Osteoblast (primary cell): ENCODE results near the gene SPDYE3. TPM values are rescaled to one million over a fixed set of nuclear protein-coding genes. Genes with fewer than 3 reads are reported as not detected.
"Not testable (repeated sequence)": the region's sequence is repeated elsewhere in the genome, so short reads cannot be mapped to it uniquely, and the experiment has no call there.

Experiments used
- DNase-seq: peaks from one replicate; pipeline ENCODE4 v3.0.0; 2011; ENCODE audit warnings: low spot score, mixed read lengths; ENCODE audit not compliant: insufficient read length; ENCODE audit errors: missing footprints
- H2AFZ ChIP-seq: 2 replicates; pipeline ENCODE4 v1.6.0; 2011; ENCODE audit warnings: mild to moderate bottlenecking, low read length
- H3K27ac ChIP-seq: 2 replicates; pipeline ENCODE4 v1.5.1; 2011; ENCODE audit warnings: mild to moderate bottlenecking, low read depth, low read length, moderate library complexity
- H3K27me3 ChIP-seq: 2 replicates; pipeline ENCODE4 v1.6.0; 2012; ENCODE audit warnings: mild to moderate bottlenecking, control low read depth, inconsistent platforms, low read length, moderate library complexity; ENCODE audit not compliant: insufficient read depth
- H3K36me3 ChIP-seq: 2 replicates; pipeline ENCODE4 v1.5.1; 2011; ENCODE audit warnings: mild to moderate bottlenecking, low read length, control low read depth, moderate library complexity; ENCODE audit not compliant: insufficient read depth
- H3K4me1 ChIP-seq: 2 replicates; pipeline ENCODE4 v1.5.1; 2011; ENCODE audit warnings: mild to moderate bottlenecking, low read length, control low read depth, moderate library complexity; ENCODE audit not compliant: insufficient read depth
- H3K4me2 ChIP-seq: 2 replicates; pipeline ENCODE4 v1.6.0; 2011; ENCODE audit warnings: mild to moderate bottlenecking, low read length; ENCODE audit not compliant: insufficient read depth
- H3K4me3 ChIP-seq: fragments of 200-600 bp; sonication (generic); 3 replicates; pipeline ENCODE4 v1.5.1; 2012; ENCODE audit warnings: mild to moderate bottlenecking, low read length, inconsistent platforms; ENCODE audit not compliant: insufficient read depth
- H3K79me2 ChIP-seq: 2 replicates; pipeline ENCODE4 v1.6.0; 2012; ENCODE audit warnings: mild to moderate bottlenecking, low read length, control low read depth, inconsistent platforms; ENCODE audit not compliant: insufficient read depth
- H3K9me3 ChIP-seq: 2 replicates; pipeline ENCODE4 v1.5.1; 2011; ENCODE audit warnings: low read depth, low read length, control low read depth
- H4K20me1 ChIP-seq: 2 replicates; pipeline ENCODE4 v1.6.0; 2012; ENCODE audit warnings: mild to moderate bottlenecking, low read length, control low read depth; ENCODE audit not compliant: insufficient read depth
- CTCF ChIP-seq: IDR thresholded peaks from 2 replicates; pipeline ENCODE4 v1.5.1; 2011; ENCODE audit warnings: mild to moderate bottlenecking, low read depth, low read length, moderate library complexity; ENCODE audit errors: extremely low read depth
- total RNA-seq: library from RNA; depleted of rRNA; stranded (reverse); fragments of >200 nt; gene quantifications from 2 replicates; pipeline ENCODE4 v1.2.3, GENCODE V29; 2012

The SPDYE3 gene
- total RNA-seq, 1 donor, result under 0.01 TPM

GRCh38 chr7:100325671-100326070 is 18.2 kb downstream of the SPDYE3 start:
- H3K9me3 ChIP-seq, H3K4me1 ChIP-seq, H3K36me3 ChIP-seq, DNase-seq, H3K79me2 ChIP-seq, H3K4me3 ChIP-seq, H3K27me3 ChIP-seq, H2AFZ ChIP-seq, H3K4me2 ChIP-seq, H3K27ac ChIP-seq, H4K20me1 ChIP-seq: not testable (repeated sequence)

GRCh38 chr7:100326914-100327313 is 19.4 kb downstream of the SPDYE3 start:
- H2AFZ ChIP-seq, H3K4me1 ChIP-seq, H3K27ac ChIP-seq, H3K4me2 ChIP-seq, H3K27me3 ChIP-seq, H3K4me3 ChIP-seq, H3K36me3 ChIP-seq, DNase-seq, H3K9me3 ChIP-seq, H3K79me2 ChIP-seq, H4K20me1 ChIP-seq: not testable (repeated sequence)

GRCh38 chr7:100335566-100336466 is 28.3 kb downstream of the SPDYE3 start:
- H3K27ac ChIP-seq, result peak overlapping the region; percentile 77
- H3K79me2 ChIP-seq, result peaks cover 16% of the 10 kb centered on the region
- DNase-seq, result peak; percentile 90
- H4K20me1 ChIP-seq, H3K36me3 ChIP-seq, H3K4me1 ChIP-seq, H3K27me3 ChIP-seq, H3K9me3 ChIP-seq: not testable (repeated sequence)
- H3K4me2 ChIP-seq, result peak overlapping the region; percentile 77
- peak overlapping the region; percentile 94 for H2AFZ ChIP-seq
- peak overlapping the region; percentile 89 for H3K4me3 ChIP-seq

- H3K36me3 ChIP-seq, H2AFZ ChIP-seq, H4K20me1 ChIP-seq, H3K4me1 ChIP-seq, DNase-seq, H3K4me2 ChIP-seq, H3K27me3 ChIP-seq, H3K9me3 ChIP-seq, H3K27ac ChIP-seq, H3K4me3 ChIP-seq: not testable (repeated sequence)
- H3K79me2 ChIP-seq, result peaks cover 26% of the 10 kb centered on the region
Measured at GRCh38 chr7:100338083-100338696, 30.7 kb downstream of the SPDYE3 start.

GRCh38 chr7:100341286-100341685 is 33.8 kb downstream of the SPDYE3 start:
- peaks cover 20% of the 10 kb centered on the region for H3K79me2 ChIP-seq
- peaks cover 23% of the 10 kb centered on the region for H3K36me3 ChIP-seq
- H4K20me1 ChIP-seq, H3K4me2 ChIP-seq, H3K27me3 ChIP-seq, H3K27ac ChIP-seq, H3K4me3 ChIP-seq, H2AFZ ChIP-seq, DNase-seq, H3K4me1 ChIP-seq, H3K9me3 ChIP-seq: not testable (repeated sequence)

GRCh38 chr7:100342765-100343164 is 35.3 kb downstream of the SPDYE3 start:
- Histone ChIP-seq H3K4me2 (no peak overlapping the region), H3K4me3 (no peak overlapping the region), H3K27me3 (no peaks in the 10 kb centered on the region), H3K4me1 (peaks cover 5% of the 10 kb centered on the region), H3K9me3 (no peaks in the 10 kb centered on the region), H2AFZ (no peak overlapping the region), H3K27ac (no peak overlapping the region), H4K20me1 (peaks cover 8% of the 10 kb centered on the region), H3K79me2 (peaks cover 21% of the 10 kb centered on the region), H3K36me3 (peaks cover 38% of the 10 kb centered on the region)
- TF ChIP-seq CTCF, result no peak
- no peak for DNase-seq
